HTERT RPE-1 (cell line): ENCODE measurements around the gene EAPP.
"Not testable (repeated sequence)": the region's sequence is repeated elsewhere in the genome, so short reads cannot be mapped to it uniquely, and the experiment has no call there.

ENCODE experiments used
- in situ Hi-C: fragments of 300-500 bp; cut with MboI; formaldehyde crosslinking; loops from 4 replicates; pipeline ENCODE4 v1.14.3; 2020; ENCODE audit warnings: low sequenced_read_pairs

EAPP gene

GRCh38 chr14:34539407-34540180 is at the start of gene EAPP:
EAPP (minus strand) TSS chr14:34539701; CDS start chr14:34539628, 73 bp downstream.
- in situ Hi-C loops: no loop called here

GRCh38 chr14:34583525-34583924 is 44.0 kb upstream of the EAPP start:
- in situ Hi-C loops: no loop called here

- in situ Hi-C loops: no loop called here
Observed at GRCh38 chr14:34582117-34582680, 42.7 kb upstream of the EAPP start.

GRCh38 chr14:34580381-34580780 is 40.9 kb upstream of the EAPP start:
- in situ Hi-C loops: no loop called here

- in situ Hi-C loops: no loop called here
Observed at GRCh38 chr14:34571771-34572170, 32.3 kb upstream of the EAPP start.

GRCh38 chr14:34569750-34570149 is 30.2 kb upstream of the EAPP start:
- in situ Hi-C loops: no loop called here

GRCh38 chr14:34568803-34569202 is 29.3 kb upstream of the EAPP start:
- in situ Hi-C loops: no loop called here

GRCh38 chr14:34562776-34563150 is 23.3 kb upstream of the EAPP start:
- in situ Hi-C loops: no loop called here

- in situ Hi-C loops: not testable (repeated sequence)
Observed at GRCh38 chr14:34562037-34562775, 22.7 kb upstream of the EAPP start.

GRCh38 chr14:34556498-34556829 is 17.0 kb upstream of the EAPP start:
- in situ Hi-C loops: not testable (repeated sequence)

GRCh38 chr14:34555583-34556497 is 16.3 kb upstream of the EAPP start:
- in situ Hi-C loops: not testable (repeated sequence)

- in situ Hi-C loops: no loop called here
Observed at GRCh38 chr14:34554540-34555250, 15.2 kb upstream of the EAPP start.

GRCh38 chr14:34549276-34549966 is 9.9 kb upstream of the EAPP start:
- in situ Hi-C loops: not testable (repeated sequence)

GRCh38 chr14:34548472-34548981 is 9.0 kb upstream of the EAPP start:
- in situ Hi-C loops: no loop called here

GRCh38 chr14:34547136-34547520 is 7.6 kb upstream of the EAPP start:
- in situ Hi-C loops: not testable (repeated sequence)

- in situ Hi-C loops: not testable (repeated sequence)
Observed at GRCh38 chr14:34546272-34547135, 7.0 kb upstream of the EAPP start.

GRCh38 chr14:34540181-34541059 is 919 bp upstream of the EAPP start:
- in situ Hi-C loops: not testable (repeated sequence)
